Measurements from ENCODE around the gene MFRP.

- TF ChIP-seq PBX3 (IDR thresholded peaks at IDR 0.05), result no peak
- TF ChIP-seq CTCF (IDR thresholded peaks at IDR 0.05), result no peak
- TF ChIP-seq POLR2A (IDR thresholded peaks at IDR 0.05; ENCODE audit: low read length), result no peak
- no peak for TF ChIP-seq TP53 (CRISPR knock-in tag; IDR thresholded peaks at IDR 0.05)
- no peak for TF ChIP-seq SMC3 (IDR thresholded peaks at IDR 0.05)
- no peak for TF ChIP-seq NR3C1 (IDR thresholded peaks at IDR 0.05)
- no peak for TF ChIP-seq CBX2 (IDR thresholded peaks at IDR 0.05; ENCODE audit: borderline replicate concordance, low read depth)
- no peak for TF ChIP-seq BHLHE40 (IDR thresholded peaks at IDR 0.05; ENCODE audit: low read depth, low read length)
- TF ChIP-seq ELK1 (IDR thresholded peaks at IDR 0.05; ENCODE audit: low read depth, low read length), result no peak
- TF ChIP-seq PHF8 (IDR thresholded peaks at IDR 0.05; ENCODE audit: borderline replicate concordance, low read depth), result no peak
- no peak for TF ChIP-seq ZFP36 (IDR thresholded peaks at IDR 0.05; ENCODE audit: borderline replicate concordance, partially characterized antibody)
Observed at GRCh38 chr11:119377961-119378667, 31.6 kb upstream of the MFRP start.

Data from A549 (cell line).